Upper lobe of left lung (tissue), 4 donors: ENCODE measurements around the gene FOXF2.

ENCODE experiments used
- CTCF ChIP-seq, 6 experiments: fragments of 450-650 bp in 4 of 6; fragments of 200-600 bp in 2 of 6; sonication (generic) in 2 of 6; IDR thresholded peaks; one replicate each; pipeline ENCODE4 v1.5.1; 2016 to 2019; ENCODE audit warnings: antibody characterized with exemption in 6 of 6
- EP300 ChIP-seq, 4 donors: sonication (generic); formaldehyde crosslinking; IDR thresholded peaks; one replicate each; pipeline ENCODE4 v1.5.1; 2017; ENCODE audit warnings: antibody characterized with exemption in 4 of 4, control low read depth in 2 of 4
- POLR2A ChIP-seq, 4 donors: fragments of 450-650 bp; IDR thresholded peaks; one replicate each; pipeline ENCODE4 v1.5.1; 2016 to 2017; ENCODE audit warnings: antibody characterized with exemption in 4 of 4, mild to moderate bottlenecking in 2 of 4
- POLR2AphosphoS5 ChIP-seq, 2 donors: sonication (generic); formaldehyde crosslinking; IDR thresholded peaks; one replicate each; pipeline ENCODE4 v1.5.1; 2017; ENCODE audit warnings: antibody characterized with exemption in 2 of 2

- TF ChIP-seq CTCF (IDR thresholded peaks at IDR 0.05) (no peak), POLR2A (IDR thresholded peaks at IDR 0.05) (no peak), POLR2AphosphoS5 (IDR thresholded peaks at IDR 0.05) (no peak), EP300 (IDR thresholded peaks at IDR 0.05) (no peak)
These were observed 1.8 kb downstream of the FOXF2 start for GRCh38 chr6:1390946-1391799.
